K562 (cell line): ENCODE results near the gene THOC1. TPM values are rescaled to one million over a fixed set of nuclear protein-coding genes. Genes with fewer than 3 reads are reported as not detected.
A peak's percentile ranks its signal among the peaks of the same experiment; 100 is the strongest.

Source experiments
- ATAC-seq: fragments of 200-7000 bp; cut with Tn5 transposase; 3 replicates; pipeline ENCODE4 v1.9.1; 2020; ENCODE audit warnings: moderate library complexity
- BruUV-seq: library from RNA; stranded (reverse); fragments of 400-500 nt; replicated peaks from 2 replicates; lab custom pipeline; 2021; lab: Mats Ljungman, UMichigan
- CTCF ChIA-PET: fragments of 300-600 bp; formaldehyde crosslinking; extraction: SDS; loops from one replicate; lab custom pipeline; 2021; ENCODE audit warnings: low intra/inter-chr PET ratio; lab: Yijun Ruan, JAX
- POLR2A ChIA-PET: fragments of 300-600, 350-650 bp; sonication (Branson Sonifier 250); formaldehyde crosslinking; extraction: SDS; loops from one replicate; lab custom pipeline; 2021; ENCODE audit warnings: antibody characterized with exemption, inconsistent platforms; lab: Yijun Ruan, JAX
- DNase-seq, 4 experiments: peaks; one replicate each; pipeline versions ENCODE4 v3.0.0 to v3.0.0-alpha.2; 2011 to 2018; ENCODE audit warnings: low spot score in 3 of 4, mixed read lengths in 3 of 4; ENCODE audit errors: extremely low read depth in 1 of 4
- FAIRE-seq: peaks from 2 replicates; lab custom pipeline; 2011; peaks lifted over from hg19 to GRCh38; lab: Jason Lieb, UNC
- H2AFZ ChIP-seq: 2 replicates; pipeline ENCODE4 v1.6.0; 2011; ENCODE audit warnings: low read depth, low read length, control low read depth, inconsistent platforms
- H3K27ac ChIP-seq: fragments of 200-600 bp; 3 replicates; pipeline ENCODE4 v1.8.0; 2011; ENCODE audit warnings: low read depth, mild to moderate bottlenecking, control low read depth, inconsistent platforms, low read length, moderate library complexity, mixed read lengths; ENCODE audit errors: extremely low read depth
- H3K27me3 ChIP-seq, 2 experiments: fragments of 300-600 bp in 1 of 2; 2 replicates in 1 of 2; 3 replicates in 1 of 2; pipeline versions ENCODE4 v1.6.0 to v1.8.0; 2011; ENCODE audit warnings: inconsistent platforms in 2 of 2, low read length in 2 of 2, mild to moderate bottlenecking in 1 of 2, mixed read lengths in 1 of 2, moderate library complexity in 1 of 2; ENCODE audit not compliant: control insufficient read depth in 2 of 2, insufficient read depth in 2 of 2
- H3K36me3 ChIP-seq: fragments of 300-600 bp; 3 replicates; pipeline ENCODE4 v1.8.0; 2011; ENCODE audit warnings: mild to moderate bottlenecking, low read length, inconsistent platforms; ENCODE audit not compliant: control insufficient read depth, insufficient read depth
- H3K4me1 ChIP-seq, 2 experiments: fragments of 200-600 bp in 1 of 2; replicated peaks in 1 of 2; 2 replicates in 1 of 2; 3 replicates in 1 of 2; pipeline versions ENCODE4 v1.5.1 to v1.8.0; 2011; ENCODE audit warnings: inconsistent platforms in 2 of 2, low read length in 2 of 2, mild to moderate bottlenecking in 1 of 2, mixed read lengths in 1 of 2, moderate library complexity in 1 of 2; ENCODE audit not compliant: control insufficient read depth in 2 of 2, insufficient read depth in 2 of 2
- H3K4me2 ChIP-seq: 2 replicates; pipeline ENCODE4 v1.6.1; 2011; ENCODE audit warnings: low read length, control low read depth, inconsistent platforms, mixed read lengths; ENCODE audit not compliant: insufficient read depth
- H3K4me3 ChIP-seq: fragments of 200-600 bp; sonication (generic), shearing (Covaris generic); 2 replicates; pipeline ENCODE4 v1.5.1; 2016; ENCODE audit warnings: control low read depth, inconsistent platforms
- H3K79me2 ChIP-seq: fragments of 200-600 bp; 3 replicates; pipeline ENCODE4 v1.8.0; 2011; ENCODE audit warnings: low read length, inconsistent platforms; ENCODE audit not compliant: control insufficient read depth, insufficient read depth
- H3K9ac ChIP-seq, 2 experiments: 2 replicates each; pipeline versions ENCODE4 v1.6.0 to v1.6.1; 2011; ENCODE audit warnings: low read depth in 2 of 2, low read length in 2 of 2, control low read depth in 1 of 2, inconsistent platforms in 1 of 2, mild to moderate bottlenecking in 1 of 2, mixed read lengths in 1 of 2; ENCODE audit not compliant: insufficient read depth in 1 of 2
- H3K9me1 ChIP-seq: one replicate; pipeline ENCODE4 v1.6.0; 2011; ENCODE audit warnings: inconsistent platforms, mild to moderate bottlenecking, low read length, moderate library complexity; ENCODE audit not compliant: control insufficient read depth, insufficient read depth
- H3K9me3 ChIP-seq: replicated peaks from 2 replicates; pipeline ENCODE4 v1.5.1; 2011; ENCODE audit warnings: low read depth, low read length, inconsistent platforms; ENCODE audit not compliant: control insufficient read depth, insufficient read depth
- H4K20me1 ChIP-seq: replicated peaks from 2 replicates; pipeline ENCODE4 v1.6.1; 2011; ENCODE audit warnings: low read length, inconsistent platforms, mixed read lengths; ENCODE audit not compliant: control insufficient read depth, insufficient read depth
- ATF1 ChIP-seq, 2 experiments: fragments of 450-650 bp in 1 of 2; IDR thresholded peaks; 2 replicates each; pipeline ENCODE4 v1.6.1; 2016; ENCODE audit warnings: missing compliant biosample characterization in 1 of 2, missing genetic modification characterization in 1 of 2
- PHTF2 ChIP-seq: fragments of 250-450 bp; sonication (Bioruptor Pico); IDR thresholded peaks from 2 replicates; pipeline ENCODE4 v1.5.0; 2021; ENCODE audit warnings: mild to moderate bottlenecking
- POLR2G ChIP-seq: fragments of 200-400 bp; formaldehyde crosslinking; IDR thresholded peaks from 2 replicates; pipeline ENCODE4 v1.6.1; 2017; ENCODE audit warnings: low read depth, mild to moderate bottlenecking, antibody characterized with exemption, low read length, moderate library complexity
- ZBTB1 ChIP-seq: sonication (generic); formaldehyde crosslinking; IDR thresholded peaks from 2 replicates; pipeline ENCODE4 v1.8.1; 2023; ENCODE audit warnings: missing genetic modification reagents, low read depth, mild to moderate bottlenecking, borderline replicate concordance
- WGBS: fragments of 100-300 bp; shearing (Covaris generic); methylation state at CpG from one replicate; pipeline ENCODE4 v1.1.6; 2016; ENCODE audit warnings: low coverage, mixed read lengths; ENCODE audit not compliant: insufficient coverage; ENCODE audit errors: missing lambda C conversion rate; 5-methylcytosine and 5-hydroxymethylcytosine counted together
- in situ Hi-C: fragments of 300-500 bp; cut with MboI; formaldehyde crosslinking; loops from 4 replicates; pipeline ENCODE4 v1.15.0; 2018; ENCODE audit warnings: inconsistent platforms, mixed read lengths
- intact Hi-C: fragments of 100-400 bp; cut with micrococcal nuclease; formaldehyde crosslinking; loops from 2 replicates; pipeline ENCODE4 v1.14.2; 2022
- polyA plus RNA-seq, 8 experiments: library from polyadenylated mRNA; depleted of rRNA in 4 of 8; stranded (reverse) in 5 of 8; unstranded in 3 of 8; fragments of >200 nt; fragmentation: Nextera tagmentation in 2 of 8; fragmentation: Illumina TruSeq in 1 of 8; extraction: Ambion mirVana in 2 of 8; extraction: Trizol in 1 of 8; gene quantifications; 2 replicates each; pipeline versions ENCODE4 v1.2.1 to v1.2.3, GENCODE V29; 2011 to 2014; ENCODE audit warnings: inconsistent platforms in 1 of 8, missing spikeins in 1 of 8
- total RNA-seq, 7 experiments: library from RNA; depleted of rRNA in 6 of 7; stranded (reverse); fragments of >200 nt in 6 of 7; fragmentation: Illumina TruSeq in 2 of 7; extraction: Trizol in 2 of 7; gene quantifications; 2 replicates each; pipeline versions ENCODE4 v1.2.1 to v1.2.3, GENCODE V29; 2011 to 2021; ENCODE audit warnings: low replicate concordance in 1 of 7
- TF ChIP-seq, protein P1 (sequence below), 2 experiments: fragments of 450-650 bp in 1 of 2; sonication (generic) in 1 of 2; formaldehyde crosslinking in 1 of 2; IDR thresholded peaks in 1 of 2; conservative IDR thresholded peaks in 1 of 2; 2 replicates each; pipeline versions ENCODE4 v1.6.1 to v1.8.1; 2016 to 2023; ENCODE audit warnings: mild to moderate bottlenecking in 2 of 2, moderate library complexity in 2 of 2, inconsistent platforms in 1 of 2, missing genetic modification reagents in 1 of 2

The THOC1 gene
- total and polyA plus RNA-seq, 9 of the 15 experiments (the other 6 are each of a cell fraction or from before 2014, with no cell fraction given), result 71.1 to 143 (median 107) TPM

DNA sequence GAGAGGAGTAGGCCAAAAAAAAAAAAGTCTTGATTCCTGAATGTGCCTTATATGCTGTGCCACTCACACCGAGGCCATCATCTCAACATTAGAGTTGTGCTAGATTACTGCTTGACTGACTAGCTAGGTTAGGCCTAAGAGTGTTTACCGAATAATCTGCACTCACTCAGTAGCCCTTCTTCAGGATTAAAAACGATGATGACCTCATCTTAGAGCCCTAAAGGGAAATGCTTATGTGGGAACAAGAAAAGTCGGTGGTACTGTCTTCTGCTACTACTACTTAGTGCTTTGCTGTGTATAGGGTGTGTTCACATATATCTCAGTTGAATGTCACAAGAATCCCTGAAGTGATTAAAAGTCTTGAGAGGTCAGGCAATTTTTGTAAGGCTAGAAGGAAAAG lies 54.3 kb downstream of the THOC1 start:
- peaks cover under 1% of the 10 kb centered on the region; the same call in 1 of the 3 replicates for H3K79me2 ChIP-seq
- H3K9me1 ChIP-seq, result no peaks in the 10 kb centered on the region
- intact Hi-C loops (no loop called here), in situ Hi-C loops (no loop called here)
- ATAC-seq (no peak), DNase-seq (no peak), FAIRE-seq (no peak)
- no TSS peak for BruUV-seq
- H3K9me3 ChIP-seq, result no peaks in the 10 kb centered on the region
- no peak overlapping the region for H3K9ac ChIP-seq
- H2AFZ ChIP-seq, result no peak overlapping the region
- TF ChIP-seq PHTF2 (CRISPR knock-in tag) (no peak), ATF1 (CRISPR knock-in tag; IDR thresholded peaks at IDR 0.05) (no peak), ATF1 (tag; IDR thresholded peaks at IDR 0.05) (no peak), ZBTB1 (CRISPR knock-in tag) (no peak), POLR2G (0 out of 2 replicates have a peak, but pooled peaks have one; percentile 15)
- TF ChIP-seq, protein P1, sequence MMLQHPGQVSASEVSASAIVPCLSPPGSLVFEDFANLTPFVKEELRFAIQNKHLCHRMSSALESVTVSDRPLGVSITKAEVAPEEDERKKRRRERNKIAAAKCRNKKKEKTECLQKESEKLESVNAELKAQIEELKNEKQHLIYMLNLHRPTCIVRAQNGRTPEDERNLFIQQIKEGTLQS (IDR thresholded peaks at IDR 0.05), result peak; percentile 46
- TF ChIP-seq, protein P1 (CRISPR knock-in tag; conservative IDR thresholded peaks at IDR 0.05), result no peak
- H3K27me3 ChIP-seq, result no peaks in the 10 kb centered on the region
- H4K20me1 ChIP-seq, result no peaks in the 10 kb centered on the region
- no peak overlapping the region for H3K4me2 ChIP-seq
- H3K4me3 ChIP-seq, result no peak overlapping the region
- H3K4me1 ChIP-seq, result no peaks in the 10 kb centered on the region
- WGBS, result 92% methylated on average over 4 of the region's 4 CpGs
- ChIA-PET CTCF (no interaction called here), POLR2A (interaction anchor here (1.5 to 1.6 kb wide), 2 partner anchors 11 to 29 kb away, joined by 4 to 7 read pairs; no protein-coding TSS in a partner anchor)
- no peak overlapping the region for H3K27ac ChIP-seq
- peaks cover 100% of the 10 kb centered on the region for H3K36me3 ChIP-seq
